H9 (cell line): ENCODE measurements around the gene TNFSF13B. TPM values are rescaled to one million over a fixed set of nuclear protein-coding genes. Genes with fewer than 3 reads are reported as not detected.

Experiments used
- DNase-seq: peaks from one replicate; pipeline ENCODE4 v3.0.0-alpha.2; 2017
- H2AFZ ChIP-seq: one replicate; pipeline ENCODE4 v1.6.1; 2013; ENCODE audit warnings: mild to moderate bottlenecking, low read length, control low read depth, moderate library complexity
- H2AK5ac ChIP-seq: 2 replicates; pipeline ENCODE4 v1.6.1; 2013; ENCODE audit warnings: low read length, control low read depth, mixed read lengths; ENCODE audit not compliant: insufficient read length
- H2BK120ac ChIP-seq: one replicate; pipeline ENCODE4 v1.6.1; 2013; ENCODE audit warnings: low read depth, mild to moderate bottlenecking, low read length, control low read depth, inconsistent platforms; ENCODE audit not compliant: poor library complexity, severe bottlenecking
- H2BK12ac ChIP-seq: 2 replicates; pipeline ENCODE4 v1.6.1; 2013; ENCODE audit warnings: low read length, control low read depth, mixed read lengths, low read depth; ENCODE audit not compliant: insufficient read length
- H2BK15ac ChIP-seq: 2 replicates; pipeline ENCODE4 v1.6.1; 2013; ENCODE audit warnings: low read depth, low read length, control low read depth
- H2BK20ac ChIP-seq: one replicate; pipeline ENCODE4 v1.6.1; 2013; ENCODE audit warnings: low read depth, mild to moderate bottlenecking, low read length, control low read depth, inconsistent platforms; ENCODE audit not compliant: poor library complexity, severe bottlenecking
- H2BK5ac ChIP-seq: 2 replicates; pipeline ENCODE4 v1.6.1; 2013; ENCODE audit warnings: low read length, control low read depth, mixed read lengths; ENCODE audit not compliant: insufficient read length
- H3K14ac ChIP-seq: 2 replicates; pipeline ENCODE4 v1.6.1; 2013; ENCODE audit warnings: low read length, control low read depth; ENCODE audit not compliant: insufficient read depth
- H3K18ac ChIP-seq: 2 replicates; pipeline ENCODE4 v1.6.1; 2013; ENCODE audit warnings: low read depth, mild to moderate bottlenecking, mixed read lengths, low read length, control low read depth; ENCODE audit not compliant: insufficient read length
- H3K23ac ChIP-seq: 2 replicates; pipeline ENCODE4 v1.6.1; 2013; ENCODE audit warnings: low read length, control low read depth, mixed read lengths, low read depth; ENCODE audit not compliant: insufficient read length
- H3K23me2 ChIP-seq: 2 replicates; pipeline ENCODE4 v1.6.1; 2013; ENCODE audit warnings: low read depth, mild to moderate bottlenecking, mixed read lengths, low read length, control low read depth; ENCODE audit not compliant: insufficient read length, poor library complexity, severe bottlenecking
- H3K27ac ChIP-seq: 2 replicates; pipeline ENCODE4 v1.5.1; 2013; ENCODE audit warnings: low read length, control low read depth, mixed read lengths, low read depth; ENCODE audit not compliant: insufficient read length
- H3K27me3 ChIP-seq: 2 replicates; pipeline ENCODE4 v1.6.1; 2013; ENCODE audit warnings: low read length, control low read depth, inconsistent platforms; ENCODE audit not compliant: insufficient read depth
- H3K4ac ChIP-seq: 2 replicates; pipeline ENCODE4 v1.6.1; 2013; ENCODE audit warnings: low read depth, mild to moderate bottlenecking, control low read depth, inconsistent platforms, low read length, moderate library complexity
- H3K4me1 ChIP-seq: 2 replicates; pipeline ENCODE4 v1.6.1; 2013; ENCODE audit warnings: low read length, control low read depth, inconsistent platforms; ENCODE audit not compliant: insufficient read depth
- H3K4me2 ChIP-seq: 2 replicates; pipeline ENCODE4 v1.6.1; 2013; ENCODE audit warnings: low read length, control low read depth, mixed read lengths; ENCODE audit not compliant: insufficient read length, insufficient read depth
- H3K56ac ChIP-seq: 2 replicates; pipeline ENCODE4 v1.6.1; 2013; ENCODE audit warnings: low read depth, mild to moderate bottlenecking, mixed read lengths, low read length, control low read depth; ENCODE audit not compliant: insufficient read length
- H3K79me1 ChIP-seq: 2 replicates; pipeline ENCODE4 v1.6.1; 2013; ENCODE audit warnings: low read depth, mild to moderate bottlenecking, moderate library complexity, low read length, control low read depth, inconsistent platforms; ENCODE audit not compliant: insufficient read depth, poor library complexity, severe bottlenecking
- H3K79me2 ChIP-seq: 2 replicates; pipeline ENCODE4 v1.6.1; 2013; ENCODE audit warnings: low read length, control low read depth, inconsistent platforms; ENCODE audit not compliant: insufficient read depth
- H3K9ac ChIP-seq: 2 replicates; pipeline ENCODE4 v1.6.1; 2013; ENCODE audit warnings: low read length, control low read depth, mixed read lengths; ENCODE audit not compliant: insufficient read length; ENCODE audit errors: extremely low read depth
- H3K9me3 ChIP-seq: one replicate; pipeline ENCODE4 v1.6.1; 2013; ENCODE audit warnings: low read depth, low read length, inconsistent platforms; ENCODE audit not compliant: control insufficient read depth
- H3T11ph ChIP-seq: one replicate; pipeline ENCODE4 v1.6.1; 2013; ENCODE audit warnings: mild to moderate bottlenecking, low read length, control low read depth, inconsistent platforms
- H4K20me1 ChIP-seq: one replicate; pipeline ENCODE4 v1.6.1; 2013; ENCODE audit not compliant: control insufficient read depth, insufficient read length, insufficient read depth
- H4K5ac ChIP-seq: 2 replicates; pipeline ENCODE4 v1.6.1; 2013; ENCODE audit warnings: low read depth, mild to moderate bottlenecking, mixed read lengths, low read length, control low read depth; ENCODE audit not compliant: insufficient read length
- H4K8ac ChIP-seq: replicated peaks from 2 replicates; pipeline ENCODE4 v1.6.1; 2013; ENCODE audit warnings: low read length, control low read depth, mixed read lengths, low read depth; ENCODE audit not compliant: insufficient read length
- H4K91ac ChIP-seq: 2 replicates; pipeline ENCODE4 v1.6.1; 2013; ENCODE audit warnings: low read depth, mild to moderate bottlenecking, moderate library complexity, mixed read lengths, low read length, control low read depth; ENCODE audit not compliant: insufficient read length
- H3K27ac Mint-ChIP-seq, 3 experiments: 2 replicates in 2 of 3; 3 replicates in 1 of 3; pipeline ENCODE4 v1.8.0; 2020 to 2021; ENCODE audit warnings: mixed read lengths in 3 of 3, mild to moderate bottlenecking in 1 of 3, moderate library complexity in 1 of 3
- H3K27me3 Mint-ChIP-seq: 2 replicates; pipeline ENCODE4 v1.8.0; 2021; ENCODE audit warnings: low read depth, mild to moderate bottlenecking, moderate library complexity, mixed read lengths
- H3K36me3 Mint-ChIP-seq, 3 experiments: 2 replicates in 2 of 3; 3 replicates in 1 of 3; pipeline ENCODE4 v1.8.0; 2020 to 2021; ENCODE audit warnings: low read depth in 3 of 3, mixed read lengths in 3 of 3; ENCODE audit not compliant: insufficient read depth in 1 of 3
- H3K4me1 Mint-ChIP-seq, 2 experiments: 2 replicates each; pipeline ENCODE4 v1.8.0; 2020; ENCODE audit warnings: mixed read lengths in 2 of 2
- H3K4me3 Mint-ChIP-seq, 2 experiments: 2 replicates in 1 of 2; 3 replicates in 1 of 2; pipeline ENCODE4 v1.8.0; 2020 to 2021; ENCODE audit warnings: mild to moderate bottlenecking in 2 of 2, mixed read lengths in 2 of 2, moderate library complexity in 1 of 2
- H3K9me3 Mint-ChIP-seq, 2 experiments: 2 replicates in 1 of 2; 3 replicates in 1 of 2; pipeline ENCODE4 v1.8.0; 2020; ENCODE audit warnings: mild to moderate bottlenecking in 2 of 2, mixed read lengths in 2 of 2, moderate library complexity in 1 of 2
- CTCF ChIP-seq: fragments of 200-600 bp; sonication (generic); conservative IDR thresholded peaks from 3 replicates; pipeline ENCODE4 v1.8.0; 2021; ENCODE audit warnings: antibody characterized with exemption, mild to moderate bottlenecking
- WGBS: extraction: QIAGEN DNeasy Blood & Tissue Kit; methylation state at CpG from one replicate; pipeline ENCODE4 v1.1.7; 2013; ENCODE audit warnings: missing lambda C conversion rate, low lambda C conversion rate, mixed read lengths; ENCODE audit not compliant: insufficient read length; ENCODE audit errors: extremely low coverage; 5-methylcytosine and 5-hydroxymethylcytosine counted together
- total RNA-seq: library from RNA; stranded (reverse); gene quantifications from 2 replicates; pipeline ENCODE4 v1.2.1, GENCODE V29; 2021

Gene TNFSF13B
- total RNA-seq, 1 experiment from 2014 or later: 0.31 TPM

DNA sequence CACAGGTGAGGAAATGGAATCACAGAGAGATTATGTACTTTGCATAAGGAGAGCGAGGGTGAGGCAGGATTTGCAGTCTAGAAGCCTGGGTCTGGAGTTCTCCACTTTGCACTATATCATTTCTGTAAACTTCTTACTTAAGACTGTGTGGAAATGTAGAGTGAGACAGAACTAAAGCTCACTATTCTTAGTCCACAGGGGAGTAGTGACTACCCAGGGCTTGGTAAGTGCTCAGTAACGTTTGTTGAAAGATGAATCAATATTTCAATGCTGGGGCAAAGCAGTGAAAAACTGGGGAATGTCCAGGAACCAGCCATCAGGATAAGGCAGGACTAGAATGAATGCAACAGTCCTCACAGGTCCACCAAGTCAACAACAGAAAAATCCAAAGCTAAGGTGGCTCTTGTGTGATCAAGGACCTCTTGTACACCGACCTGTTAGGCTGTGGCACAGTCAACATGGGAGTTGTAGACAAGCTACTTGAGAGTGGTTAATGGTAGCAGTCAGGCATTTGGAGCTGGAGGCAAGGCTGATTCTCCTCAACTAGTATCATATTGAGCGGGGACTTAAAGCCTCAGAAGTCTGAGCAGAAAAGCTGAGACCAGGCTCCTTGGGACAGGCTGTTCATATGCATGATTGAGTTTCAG lies 929 bp upstream of the TNFSF13B start:
- no peak overlapping the region for H2BK5ac ChIP-seq
- H3K27ac Mint-ChIP-seq: no peak overlapping the region
- no peaks in the 10 kb centered on the region for H3K27me3 Mint-ChIP-seq
- no peak overlapping the region for H3K18ac ChIP-seq
- H3K27me3 ChIP-seq: no peaks in the 10 kb centered on the region
- no peak overlapping the region for H2BK20ac ChIP-seq
- no peak overlapping the region for H4K5ac ChIP-seq
- H4K20me1 ChIP-seq: no peaks in the 10 kb centered on the region
- H3K23me2 ChIP-seq: no peaks in the 10 kb centered on the region
- H3K56ac ChIP-seq: no peak overlapping the region
- H3T11ph ChIP-seq: no peak overlapping the region
- no peak overlapping the region for H4K91ac ChIP-seq
- no peak overlapping the region for H3K27ac ChIP-seq
- no peak overlapping the region for H3K4ac ChIP-seq
- no peaks in the 10 kb centered on the region for H3K4me1 ChIP-seq
- no peak overlapping the region for H2AK5ac ChIP-seq
- no peak overlapping the region for H2BK15ac ChIP-seq
- peaks cover 5 to 8% of the 10 kb centered on the region in 2 experiments for H3K4me1 Mint-ChIP-seq
- H3K4me3 Mint-ChIP-seq: no peak overlapping the region
- no peak overlapping the region for H3K9ac ChIP-seq
- H3K4me2 ChIP-seq: no peak overlapping the region
- TF ChIP-seq CTCF: no peak
- no peaks in the 10 kb centered on the region for H3K36me3 Mint-ChIP-seq
- no peaks in the 10 kb centered on the region for H3K9me3 Mint-ChIP-seq
- no peaks in the 10 kb centered on the region for H3K79me1 ChIP-seq
- H2AFZ ChIP-seq: no peak overlapping the region
- H4K8ac ChIP-seq: no peak overlapping the region
- H3K23ac ChIP-seq: no peak overlapping the region
- no peaks in the 10 kb centered on the region for H3K9me3 ChIP-seq
- no peak overlapping the region for H2BK12ac ChIP-seq
- no peak overlapping the region for H3K14ac ChIP-seq
- no CpG with 5 or more reads among the region's 4 CpGs for WGBS
- no peaks in the 10 kb centered on the region for H3K79me2 ChIP-seq
- no peak for DNase-seq
- H2BK120ac ChIP-seq: no peak overlapping the region
